Uterus (tissue), 2 donors: Measurements from ENCODE around the gene CYP27C1.

ENCODE experiments used
- POLR2A ChIP-seq, 2 donors: fragments of 450-650 bp; IDR thresholded peaks; one replicate each; pipeline ENCODE4 v1.6.1; 2016; ENCODE audit warnings: antibody characterized with exemption in 2 of 2, mild to moderate bottlenecking in 1 of 2, moderate library complexity in 1 of 2
- TF ChIP-seq, protein P1 (sequence below), 4 experiments: fragments of 200-600 bp in 2 of 4; fragments of 450-650 bp in 2 of 4; sonication (generic) in 2 of 4; IDR thresholded peaks; one replicate each; pipeline ENCODE4 v1.5.1; 2016 to 2019; ENCODE audit warnings: antibody characterized with exemption in 4 of 4, mild to moderate bottlenecking in 2 of 4, moderate library complexity in 1 of 4

DNA sequence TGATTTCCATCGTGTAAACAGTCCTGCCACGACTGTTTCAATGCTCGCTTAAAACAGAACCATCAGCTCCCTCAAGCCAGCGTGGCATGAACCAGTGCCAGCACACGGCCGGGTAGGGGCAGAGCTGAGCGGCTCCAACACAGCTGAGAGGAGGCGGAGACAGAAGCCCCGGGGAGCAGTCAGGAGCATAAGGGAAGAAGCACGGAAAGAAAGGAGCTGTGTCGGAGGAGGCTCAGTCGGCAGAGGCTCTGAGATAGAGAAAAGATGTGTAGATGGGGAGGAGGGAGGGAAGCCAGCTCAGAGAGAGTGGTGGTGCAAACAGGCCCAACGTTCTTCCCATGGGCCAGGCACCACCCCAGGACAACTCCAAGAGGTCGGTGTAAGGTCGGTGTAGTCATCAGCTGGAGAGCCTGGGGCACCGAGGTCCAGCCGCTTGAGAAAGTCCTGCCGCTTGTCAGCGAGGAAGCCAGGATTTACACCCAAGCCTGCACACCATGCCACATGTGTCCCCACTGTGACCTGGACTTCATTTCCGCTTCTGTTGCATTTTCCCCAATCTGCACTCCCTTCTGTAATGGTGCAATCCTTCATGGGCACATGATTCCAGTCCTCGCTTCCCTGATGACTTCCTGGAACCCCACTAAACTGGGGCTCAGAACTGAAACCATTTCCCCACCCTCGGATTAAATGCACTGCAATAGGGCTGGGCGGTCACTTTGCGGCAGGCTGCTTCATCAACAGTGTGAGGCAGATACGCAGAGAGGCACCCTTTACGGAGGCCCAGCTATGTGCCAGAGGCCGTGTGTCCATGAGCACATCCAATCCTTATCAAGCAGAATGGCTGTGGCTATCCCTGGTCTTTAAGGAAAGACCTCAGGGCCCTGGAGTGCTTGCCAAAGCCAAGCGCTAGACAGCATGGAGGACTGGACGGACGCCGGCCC is 43.5 kb downstream of the CYP27C1 start:
- TF ChIP-seq POLR2A (IDR thresholded peaks at IDR 0.05), result no peak
- TF ChIP-seq, protein P1, sequence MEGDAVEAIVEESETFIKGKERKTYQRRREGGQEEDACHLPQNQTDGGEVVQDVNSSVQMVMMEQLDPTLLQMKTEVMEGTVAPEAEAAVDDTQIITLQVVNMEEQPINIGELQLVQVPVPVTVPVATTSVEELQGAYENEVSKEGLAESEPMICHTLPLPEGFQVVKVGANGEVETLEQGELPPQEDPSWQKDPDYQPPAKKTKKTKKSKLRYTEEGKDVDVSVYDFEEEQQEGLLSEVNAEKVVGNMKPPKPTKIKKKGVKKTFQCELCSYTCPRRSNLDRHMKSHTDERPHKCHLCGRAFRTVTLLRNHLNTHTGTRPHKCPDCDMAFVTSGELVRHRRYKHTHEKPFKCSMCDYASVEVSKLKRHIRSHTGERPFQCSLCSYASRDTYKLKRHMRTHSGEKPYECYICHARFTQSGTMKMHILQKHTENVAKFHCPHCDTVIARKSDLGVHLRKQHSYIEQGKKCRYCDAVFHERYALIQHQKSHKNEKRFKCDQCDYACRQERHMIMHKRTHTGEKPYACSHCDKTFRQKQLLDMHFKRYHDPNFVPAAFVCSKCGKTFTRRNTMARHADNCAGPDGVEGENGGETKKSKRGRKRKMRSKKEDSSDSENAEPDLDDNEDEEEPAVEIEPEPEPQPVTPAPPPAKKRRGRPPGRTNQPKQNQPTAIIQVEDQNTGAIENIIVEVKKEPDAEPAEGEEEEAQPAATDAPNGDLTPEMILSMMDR (IDR thresholded peaks at IDR 0.05), result no peak
